Measurements from ENCODE around the gene PAPOLG. TPM values are rescaled to one million over a fixed set of nuclear protein-coding genes. Genes with fewer than 3 reads are reported as not detected.
A peak's percentile ranks its signal among the peaks of the same experiment; 100 is the strongest.

Gene PAPOLG
- total RNA-seq (10 to 100 TPM; 10.7 to 20.0 TPM), polyA plus RNA-seq (1 to 10 TPM; 4.0 to 6.3 TPM)
- long read RNA-seq, donor 1, full-length matches to known transcripts = 1 of 4 reads
- long read RNA-seq, donor 1, partial matches to known transcripts = 2 of 4 reads
- long read RNA-seq, donor 1, other reads (novel, unspliced or antisense) = 1 of 4 reads
- long read RNA-seq, donor 2, full-length matches to known transcripts = 2 of 6 reads
- long read RNA-seq, donor 2, partial matches to known transcripts = 0 of 6 reads
- long read RNA-seq, donor 2, other reads (novel, unspliced or antisense) = 4 of 6 reads

DNA sequence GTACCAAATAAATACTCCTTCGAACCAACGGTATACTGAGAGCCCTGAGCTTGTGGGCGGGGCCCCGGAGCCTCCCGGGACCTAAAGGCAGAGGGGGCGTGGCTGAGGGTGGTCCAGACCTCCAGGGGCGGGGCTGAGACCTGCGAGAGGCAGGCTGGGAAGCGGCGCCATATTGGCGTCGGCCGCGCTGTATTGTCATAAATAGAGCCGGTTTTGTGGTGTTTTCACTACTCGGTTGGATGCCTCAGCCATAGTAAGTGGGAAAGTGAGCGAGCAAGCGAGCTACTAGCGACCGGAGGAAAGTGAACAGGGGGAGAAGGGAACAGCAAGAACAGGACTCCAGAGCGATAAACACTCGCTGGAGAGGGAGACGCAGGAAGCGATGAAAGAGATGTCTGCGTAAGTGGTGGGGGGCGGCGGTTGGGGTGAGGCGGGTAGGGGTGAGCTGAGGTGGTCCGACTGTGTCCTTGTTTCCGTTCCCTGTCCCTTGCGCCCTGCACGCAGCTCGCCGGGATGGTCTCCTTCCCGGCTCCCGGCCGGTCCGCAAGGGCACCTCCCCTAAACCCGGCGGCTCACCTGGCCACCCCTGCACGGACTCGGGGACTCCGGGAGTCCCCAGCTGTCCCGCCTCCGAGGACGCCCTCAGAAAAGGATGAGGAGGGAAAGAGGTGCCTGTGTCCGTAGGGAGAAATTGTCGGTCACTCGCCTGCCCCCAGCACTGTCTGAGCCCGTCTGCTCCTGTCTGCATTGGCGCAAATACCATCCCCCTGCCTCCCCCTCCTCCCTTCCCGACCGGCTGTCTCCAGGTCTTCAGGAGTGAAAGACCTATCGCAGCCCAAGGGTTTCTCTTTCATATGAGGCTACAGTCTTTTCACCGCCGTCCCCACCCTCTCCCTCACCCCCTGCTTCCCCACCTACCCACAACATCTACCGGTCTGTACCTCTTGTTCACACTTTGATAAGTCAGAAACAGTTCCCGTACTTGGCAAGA is at the start of gene PAPOLG:
Gene PAPOLG, plus strand, starts transcription at position 172 of the 991 bp plus-strand sequence. Its CDS starts 211 bp downstream, at position 383.
- Histone ChIP-seq H3K36me3 (ENCODE audit: control insufficient read depth in 1 of 2, insufficient read depth in 2 of 2, low read length in 1 of 2) (peaks cover 0 to 2% of the 10 kb centered on the region in 2 donors), H3K27ac (ENCODE audit: low read depth in 1 of 2, low read length in 2 of 2) (peak within 1 kb of the TSS in 1 of 2 donors; percentile 70), H3K27me3 (ENCODE audit: control insufficient read depth in 1 of 2, insufficient read depth in 2 of 2, low read length in 1 of 2) (no peaks in the 10 kb centered on the region), H3K9me3 (ENCODE audit: control insufficient read depth, low read length) (no peaks in the 10 kb centered on the region), H3K4me3 (ENCODE audit: low read length in 2 of 2) (peak within 1 kb of the TSS; percentile 74 to 91), H3K4me1 (ENCODE audit: control insufficient read depth in 1 of 2, insufficient read depth in 2 of 2, low read length in 2 of 2) (no peaks in the 10 kb centered on the region)
- DNase-seq (peak; percentile 98 to 99), ATAC-seq (ENCODE audit: low FRiP score) (peak; percentile 98)
- intact Hi-C loops (cut with DNase I) = no loop called here
- WGBS, 2 donors = 0 to 1% methylated on average over 58 of the region's 58 CpGs

DNA sequence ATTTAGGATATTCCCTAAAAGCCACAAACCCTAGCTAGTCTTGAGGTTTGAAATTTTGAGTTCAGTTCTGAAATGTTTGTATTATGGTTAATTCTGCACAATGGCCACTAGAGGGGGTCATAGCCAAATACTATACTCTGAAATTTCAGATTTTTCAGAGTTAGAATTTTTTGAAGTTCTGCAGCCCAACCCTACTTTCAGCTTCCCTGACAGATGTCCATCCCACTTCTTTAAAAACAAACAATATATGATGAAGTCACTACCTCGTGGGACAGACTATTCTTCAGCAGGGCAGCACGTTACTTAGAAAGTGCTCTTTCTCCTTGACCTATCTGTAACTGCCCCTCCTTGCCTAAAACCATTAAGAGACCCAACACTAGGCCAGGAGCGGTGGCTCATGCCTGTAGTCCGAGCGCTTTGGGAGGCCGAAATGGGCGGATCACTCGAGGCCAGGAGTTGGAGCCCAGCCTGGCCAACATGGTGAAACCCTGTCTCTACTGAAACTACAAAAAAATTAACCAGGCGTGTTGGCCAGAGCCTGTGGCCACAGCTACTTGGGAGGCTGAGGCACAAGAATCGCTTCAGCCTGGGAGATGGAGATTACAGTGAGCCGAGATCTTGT is 48.2 kb upstream of the PAPOLG start:
- H3K4me3 ChIP-seq (ENCODE audit: low read length in 2 of 2) = no peak overlapping the region
- intact Hi-C loops (cut with DNase I) = loop anchor here (2.0 kb wide), 1 partner anchor 291 kb away; no protein-coding TSS in a partner anchor
- no peak overlapping the region for H3K27ac ChIP-seq (ENCODE audit: low read depth in 1 of 2, low read length in 2 of 2)
- no peak for DNase-seq
- no peaks in the 10 kb centered on the region for H3K36me3 ChIP-seq (ENCODE audit: control insufficient read depth in 1 of 2, insufficient read depth in 2 of 2, low read length in 1 of 2)
- no peaks in the 10 kb centered on the region for H3K9me3 ChIP-seq (ENCODE audit: control insufficient read depth, low read length)
- ATAC-seq (ENCODE audit: low FRiP score) = peak; percentile 75
- 44 to 46% methylated on average over 11 of the region's 11 CpGs for whole genome bisulfite sequencing, 2 donors
- H3K4me1 ChIP-seq (ENCODE audit: control insufficient read depth in 1 of 2, insufficient read depth in 2 of 2, low read length in 2 of 2) = no peaks in the 10 kb centered on the region
- H3K27me3 ChIP-seq (ENCODE audit: control insufficient read depth in 1 of 2, insufficient read depth in 2 of 2, low read length in 1 of 2) = no peaks in the 10 kb centered on the region

DNA sequence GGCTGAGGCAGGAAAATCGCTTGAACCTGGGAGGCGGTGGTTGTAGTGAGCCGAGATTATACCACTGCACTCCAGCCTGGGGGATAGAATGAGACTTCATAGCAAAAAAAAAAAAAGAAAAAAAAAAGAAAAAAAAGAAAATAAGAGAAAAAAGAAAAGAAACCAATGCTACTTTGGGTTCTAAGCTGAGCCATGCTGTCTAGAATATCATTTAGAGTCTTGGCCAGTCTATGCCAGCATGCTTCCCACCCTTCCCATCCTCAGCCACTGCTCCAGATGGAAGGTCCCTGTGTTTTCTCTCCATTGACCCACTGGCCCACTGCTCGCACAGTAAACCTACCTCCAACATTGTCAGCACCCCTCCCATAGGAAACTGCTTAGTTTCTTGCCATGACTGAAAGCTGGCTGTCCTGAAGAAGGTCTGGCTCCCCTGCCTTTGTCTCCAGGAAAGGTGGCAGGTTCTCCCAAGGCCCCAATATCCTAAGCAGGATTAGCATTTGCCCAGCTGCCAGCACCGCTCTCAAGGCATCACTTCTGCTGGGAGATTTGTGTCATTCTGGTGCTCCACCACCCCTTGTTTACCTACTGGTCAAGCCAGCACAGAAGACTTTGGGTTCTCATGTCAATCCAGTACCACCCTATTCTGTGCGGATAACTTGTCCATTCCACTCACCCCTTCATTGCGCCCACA is 47.3 kb upstream of the PAPOLG start:
- DNase-seq (no peak), ATAC-seq (ENCODE audit: low FRiP score) (no peak)
- H3K4me1 ChIP-seq (ENCODE audit: control insufficient read depth in 1 of 2, insufficient read depth in 2 of 2, low read length in 2 of 2) = no peaks in the 10 kb centered on the region
- intact Hi-C loops (cut with DNase I) = loop anchor here in 1 of 2 donors (2.0 kb wide), 1 partner anchor 290 kb away; no protein-coding TSS in a partner anchor
- H3K9me3 ChIP-seq (ENCODE audit: control insufficient read depth, low read length) = no peaks in the 10 kb centered on the region
- WGBS, 2 donors = 94 to 96% methylated on average over 7 of the region's 7 CpGs
- H3K4me3 ChIP-seq (ENCODE audit: low read length in 2 of 2) = no peak overlapping the region
- H3K27me3 ChIP-seq (ENCODE audit: control insufficient read depth in 1 of 2, insufficient read depth in 2 of 2, low read length in 1 of 2) = no peaks in the 10 kb centered on the region
- no peaks in the 10 kb centered on the region for H3K36me3 ChIP-seq (ENCODE audit: control insufficient read depth in 1 of 2, insufficient read depth in 2 of 2, low read length in 1 of 2)
- H3K27ac ChIP-seq (ENCODE audit: low read depth in 1 of 2, low read length in 2 of 2) = no peak overlapping the region

DNA sequence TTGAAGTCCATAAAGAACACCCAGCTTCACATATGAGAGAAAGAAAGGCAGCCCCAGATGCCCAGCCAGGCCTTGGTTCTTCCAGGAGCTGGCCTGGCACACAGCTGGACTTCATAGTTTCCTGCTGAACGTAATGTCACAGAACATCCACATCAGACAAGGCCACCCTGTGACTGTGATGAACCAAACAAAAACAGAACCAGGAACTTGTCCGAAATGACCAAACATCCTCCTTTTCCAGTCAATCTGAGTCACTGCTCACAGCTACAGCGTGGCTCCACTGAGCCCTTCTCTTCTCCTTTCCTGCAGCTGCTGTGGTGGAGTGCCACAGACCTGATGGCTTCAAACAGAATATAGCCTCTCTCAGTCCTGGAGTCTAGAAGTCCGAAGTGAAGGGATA is 45.4 kb upstream of the PAPOLG start:
- H3K27ac ChIP-seq (ENCODE audit: low read depth in 1 of 2, low read length in 2 of 2) = no peak overlapping the region
- no peak overlapping the region for H3K4me3 ChIP-seq (ENCODE audit: low read length in 2 of 2)
- 69% methylated on average over 4 of the region's 4 CpGs for WGBS, 2 donors
- no peaks in the 10 kb centered on the region for H3K36me3 ChIP-seq (ENCODE audit: control insufficient read depth in 1 of 2, insufficient read depth in 2 of 2, low read length in 1 of 2)
- no peaks in the 10 kb centered on the region for H3K4me1 ChIP-seq (ENCODE audit: control insufficient read depth in 1 of 2, insufficient read depth in 2 of 2, low read length in 2 of 2)
- ATAC-seq (ENCODE audit: low FRiP score) (peak; percentile 28), DNase-seq (peak in 1 of 2 donors; percentile 71)
- no peaks in the 10 kb centered on the region for H3K9me3 ChIP-seq (ENCODE audit: control insufficient read depth, low read length)
- intact Hi-C loops (cut with DNase I) = no loop called here
- no peaks in the 10 kb centered on the region for H3K27me3 ChIP-seq (ENCODE audit: control insufficient read depth in 1 of 2, insufficient read depth in 2 of 2, low read length in 1 of 2)

DNA sequence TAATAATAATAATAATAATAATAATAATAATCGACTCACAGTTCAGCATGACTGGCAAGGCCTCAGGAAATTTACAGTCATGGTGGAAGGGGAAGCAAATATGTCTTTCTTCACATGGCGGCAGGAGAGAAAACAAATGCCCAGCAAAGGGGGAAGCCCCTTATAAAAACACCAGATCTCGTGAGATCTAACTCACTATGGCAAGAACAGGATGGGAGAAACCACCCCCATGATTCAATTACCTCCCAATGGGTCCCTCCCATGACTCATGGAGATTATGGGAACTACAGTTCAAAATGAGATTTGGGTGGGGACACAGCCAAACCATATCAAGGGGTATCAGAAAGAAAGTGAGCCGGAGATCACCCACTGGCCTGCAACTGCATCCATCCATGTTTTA is 40.5 kb upstream of the PAPOLG start:
- no peak for DNase-seq
- H3K4me1 ChIP-seq (ENCODE audit: control insufficient read depth in 1 of 2, insufficient read depth in 2 of 2, low read length in 2 of 2) = no peaks in the 10 kb centered on the region
- H3K27me3 ChIP-seq (ENCODE audit: control insufficient read depth in 1 of 2, insufficient read depth in 2 of 2, low read length in 1 of 2) = no peaks in the 10 kb centered on the region
- no peaks in the 10 kb centered on the region for H3K9me3 ChIP-seq (ENCODE audit: control insufficient read depth, low read length)
- H3K36me3 ChIP-seq (ENCODE audit: control insufficient read depth in 1 of 2, insufficient read depth in 2 of 2, low read length in 1 of 2) = no peaks in the 10 kb centered on the region
- WGBS, 2 donors = 89 to 90% methylated on average over 4 of the region's 4 CpGs
- H3K27ac ChIP-seq (ENCODE audit: low read depth in 1 of 2, low read length in 2 of 2) = no peak overlapping the region
- no peak overlapping the region for H3K4me3 ChIP-seq (ENCODE audit: low read length in 2 of 2)
- ATAC-seq (ENCODE audit: low FRiP score) = no peak
- intact Hi-C loops (cut with DNase I) = no loop called here

DNA sequence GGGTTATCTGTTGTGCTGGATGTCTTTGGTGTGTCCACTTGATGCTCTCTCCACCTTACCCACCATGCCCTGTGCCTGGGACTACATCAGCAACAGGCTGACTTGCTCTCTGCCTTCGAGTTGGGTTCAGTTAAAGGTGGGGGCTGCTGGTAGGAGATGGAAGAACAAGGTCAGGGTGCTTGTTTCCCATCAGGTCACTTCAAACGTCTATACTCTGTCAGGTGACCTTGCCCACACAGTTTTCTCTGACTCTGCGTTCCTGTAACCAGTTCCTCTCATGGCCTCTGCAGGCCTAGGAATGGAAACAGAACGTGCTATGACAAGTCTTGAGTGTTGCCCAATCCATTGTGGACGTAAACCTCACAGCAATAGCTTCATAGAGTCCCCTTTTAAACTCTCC is 38.4 kb upstream of the PAPOLG start:
- DNase-seq (no peak), ATAC-seq (ENCODE audit: low FRiP score) (peak; percentile 11)
- Histone ChIP-seq H3K4me1 (ENCODE audit: control insufficient read depth in 1 of 2, insufficient read depth in 2 of 2, low read length in 2 of 2) (no peaks in the 10 kb centered on the region), H3K27ac (ENCODE audit: low read depth in 1 of 2, low read length in 2 of 2) (no peak overlapping the region), H3K27me3 (ENCODE audit: control insufficient read depth in 1 of 2, insufficient read depth in 2 of 2, low read length in 1 of 2) (no peaks in the 10 kb centered on the region), H3K9me3 (ENCODE audit: control insufficient read depth, low read length) (no peaks in the 10 kb centered on the region), H3K36me3 (ENCODE audit: control insufficient read depth in 1 of 2, insufficient read depth in 2 of 2, low read length in 1 of 2) (no peaks in the 10 kb centered on the region), H3K4me3 (ENCODE audit: low read length in 2 of 2) (no peak overlapping the region)
- intact Hi-C loops (cut with DNase I) = no loop called here
- 63% methylated on average over 5 of the region's 5 CpGs for WGBS, 2 donors

DNA sequence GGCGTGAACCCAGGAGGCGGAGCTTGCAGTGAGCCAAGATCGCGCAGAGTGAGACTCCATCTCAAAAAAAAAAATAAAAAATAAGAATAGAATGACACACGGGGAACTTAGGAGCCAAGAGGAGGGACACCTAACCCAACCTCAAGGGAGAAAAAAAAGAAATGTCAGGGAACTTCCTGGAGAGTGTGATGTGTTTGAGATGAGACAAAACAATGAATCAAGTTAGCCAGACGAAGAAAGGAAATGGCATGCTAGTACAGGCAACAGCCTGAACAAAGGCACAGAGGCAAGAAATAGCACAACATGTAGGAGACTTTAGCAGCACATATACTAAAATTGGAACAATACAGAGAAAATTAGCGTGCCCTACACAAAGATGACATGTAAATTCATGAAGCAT is 36.7 kb upstream of the PAPOLG start:
- ATAC-seq (ENCODE audit: low FRiP score) (no peak), DNase-seq (no peak)
- no peaks in the 10 kb centered on the region for H3K4me1 ChIP-seq (ENCODE audit: control insufficient read depth in 1 of 2, insufficient read depth in 2 of 2, low read length in 2 of 2)
- no peaks in the 10 kb centered on the region for H3K9me3 ChIP-seq (ENCODE audit: control insufficient read depth, low read length)
- no peak overlapping the region for H3K4me3 ChIP-seq (ENCODE audit: low read length in 2 of 2)
- WGBS, 2 donors = 75 to 83% methylated on average over 7 of the region's 7 CpGs
- H3K27me3 ChIP-seq (ENCODE audit: control insufficient read depth in 1 of 2, insufficient read depth in 2 of 2, low read length in 1 of 2) = no peaks in the 10 kb centered on the region
- intact Hi-C loops (cut with DNase I) = no loop called here
- no peak overlapping the region for H3K27ac ChIP-seq (ENCODE audit: low read depth in 1 of 2, low read length in 2 of 2)
- no peaks in the 10 kb centered on the region for H3K36me3 ChIP-seq (ENCODE audit: control insufficient read depth in 1 of 2, insufficient read depth in 2 of 2, low read length in 1 of 2)

DNA sequence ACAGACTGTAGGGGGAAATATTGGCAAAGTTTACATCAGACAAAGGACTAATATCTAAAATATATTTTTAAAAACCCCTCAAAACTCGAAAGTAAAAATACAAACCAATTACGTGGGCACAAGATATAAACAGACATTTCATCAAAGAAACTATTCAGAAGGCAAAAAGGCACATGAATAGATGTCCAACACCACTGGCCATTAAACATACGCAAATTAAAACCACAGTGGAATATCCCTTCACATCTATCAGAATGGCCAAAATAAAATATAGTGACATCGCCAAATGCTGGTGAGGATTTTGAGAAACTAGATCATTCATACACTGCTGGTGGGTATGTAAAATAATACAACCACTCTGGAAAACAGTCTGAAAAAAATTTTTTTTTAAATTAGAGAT is 30.6 kb upstream of the PAPOLG start:
- no peaks in the 10 kb centered on the region for H3K9me3 ChIP-seq (ENCODE audit: control insufficient read depth, low read length)
- 83 to 94% methylated on average over 4 of the region's 4 CpGs for WGBS, 2 donors
- intact Hi-C loops (cut with DNase I) = no loop called here

More for the DNA sequence above, 30.6 kb upstream of the PAPOLG start:
- no peaks in the 10 kb centered on the region for H3K4me1 ChIP-seq (ENCODE audit: control insufficient read depth in 1 of 2, insufficient read depth in 2 of 2, low read length in 2 of 2)
- no peaks in the 10 kb centered on the region for H3K27me3 ChIP-seq (ENCODE audit: control insufficient read depth in 1 of 2, insufficient read depth in 2 of 2, low read length in 1 of 2)
- ATAC-seq (ENCODE audit: low FRiP score) = no peak
- H3K27ac ChIP-seq (ENCODE audit: low read depth in 1 of 2, low read length in 2 of 2) = no peak overlapping the region
- H3K36me3 ChIP-seq (ENCODE audit: control insufficient read depth in 1 of 2, insufficient read depth in 2 of 2, low read length in 1 of 2) = no peaks in the 10 kb centered on the region
- H3K4me3 ChIP-seq (ENCODE audit: low read length in 2 of 2) = no peak overlapping the region
- no peak for DNase-seq

All from aorta (tissue), 5 donors.